T-helper 1 cell treated with Interleukin-12 subunit alpha and Interleukin-12 subunit beta and Interleukin-4 antibody, amounts not matched to agents 30 ng/mL and 1 ng/mL, for 36 hours (primary cell): ENCODE results near the gene C1QTNF7. TPM values are rescaled to one million over a fixed set of nuclear protein-coding genes. Genes with fewer than 3 reads are reported as not detected.

ENCODE experiments used
- total RNA-seq: library from RNA; stranded (reverse); gene quantifications from 2 replicates; pipeline ENCODE4 v1.2.3, GENCODE V29; 2022

Gene C1QTNF7
- total RNA-seq, 1 donor from 2014 or later = not detected

Other genes starting within 250 kb of the C1QTNF7 start
- gene CC2D2A, start 41.8 kb downstream of the C1QTNF7 start, total RNA-seq = not detected in 2 replicates
- gene FBXL5, start 227.3 kb downstream of the C1QTNF7 start, total RNA-seq = 34.9 and 37.5 TPM in 2 replicates